ENCODE results near the gene ATP10A. TPM values are rescaled to one million over a fixed set of nuclear protein-coding genes. Genes with fewer than 3 reads are reported as not detected.

ATP10A gene
- total RNA-seq, 1 experiment from 2014 or later, result 3.0 TPM

DNA sequence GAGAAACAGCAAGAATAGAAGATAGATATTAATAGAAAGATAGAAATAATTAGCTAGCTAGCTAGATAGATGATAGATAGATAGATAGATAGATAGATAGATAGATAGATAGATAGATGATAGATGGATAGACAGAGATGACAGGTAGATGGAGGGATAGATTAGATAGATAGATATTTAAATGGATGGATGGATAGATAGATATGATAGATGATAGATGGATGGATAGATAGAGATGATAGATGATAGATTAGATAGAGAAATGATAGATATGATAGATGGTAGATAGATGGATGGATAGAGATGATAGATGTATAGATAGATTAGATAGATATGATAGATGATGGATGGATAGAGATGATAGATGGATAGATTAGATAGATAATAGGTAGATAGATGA lies 8.3 kb upstream of the ATP10A start:
- Mint-ChIP-seq H3K27me3 (ENCODE audit: unreplicated experiment) (no peaks in the 10 kb centered on the region), H3K36me3 (ENCODE audit: insufficient read depth, unreplicated experiment) (no peaks in the 10 kb centered on the region), H3K9me3 (ENCODE audit: low read depth, unreplicated experiment) (no peaks in the 10 kb centered on the region), H3K4me3 (ENCODE audit: low read depth, unreplicated experiment) (no peak overlapping the region), H3K4me1 (ENCODE audit: low read depth, unreplicated experiment) (no peaks in the 10 kb centered on the region), H3K27ac (ENCODE audit: unreplicated experiment) (no peak overlapping the region)
- DNase-seq, result no peak
- BruUV-seq (replicated peaks), result no TSS peak
- intact Hi-C loops (cut with micrococcal nuclease; ENCODE audit: unreplicated experiment), result no loop called here
- TF ChIP-seq, protein P1, sequence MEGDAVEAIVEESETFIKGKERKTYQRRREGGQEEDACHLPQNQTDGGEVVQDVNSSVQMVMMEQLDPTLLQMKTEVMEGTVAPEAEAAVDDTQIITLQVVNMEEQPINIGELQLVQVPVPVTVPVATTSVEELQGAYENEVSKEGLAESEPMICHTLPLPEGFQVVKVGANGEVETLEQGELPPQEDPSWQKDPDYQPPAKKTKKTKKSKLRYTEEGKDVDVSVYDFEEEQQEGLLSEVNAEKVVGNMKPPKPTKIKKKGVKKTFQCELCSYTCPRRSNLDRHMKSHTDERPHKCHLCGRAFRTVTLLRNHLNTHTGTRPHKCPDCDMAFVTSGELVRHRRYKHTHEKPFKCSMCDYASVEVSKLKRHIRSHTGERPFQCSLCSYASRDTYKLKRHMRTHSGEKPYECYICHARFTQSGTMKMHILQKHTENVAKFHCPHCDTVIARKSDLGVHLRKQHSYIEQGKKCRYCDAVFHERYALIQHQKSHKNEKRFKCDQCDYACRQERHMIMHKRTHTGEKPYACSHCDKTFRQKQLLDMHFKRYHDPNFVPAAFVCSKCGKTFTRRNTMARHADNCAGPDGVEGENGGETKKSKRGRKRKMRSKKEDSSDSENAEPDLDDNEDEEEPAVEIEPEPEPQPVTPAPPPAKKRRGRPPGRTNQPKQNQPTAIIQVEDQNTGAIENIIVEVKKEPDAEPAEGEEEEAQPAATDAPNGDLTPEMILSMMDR (IDR thresholded peaks at IDR 0.05; ENCODE audit: unreplicated experiment), result no peak
- CTCF ChIA-PET, result no interaction called here

DNA sequence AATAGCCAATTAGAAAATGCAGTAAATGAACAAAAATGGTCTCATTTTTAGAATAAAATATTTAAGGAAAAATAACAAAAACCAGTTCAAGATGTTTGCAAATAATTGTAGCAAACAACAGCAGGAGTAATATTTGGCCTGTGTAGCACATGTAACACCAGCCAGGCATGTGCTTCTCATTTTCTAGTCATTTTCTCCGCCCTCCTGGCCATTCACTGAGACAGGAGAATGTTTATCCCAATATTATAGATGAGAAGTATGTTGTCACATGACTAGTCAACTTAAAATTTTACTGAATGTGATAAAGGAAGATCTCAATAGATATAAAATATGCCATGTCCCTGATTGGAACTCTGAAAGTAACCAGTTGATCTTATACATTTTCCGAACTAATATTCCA lies 7.8 kb upstream of the ATP10A start:
- Mint-ChIP-seq H3K4me3 (ENCODE audit: low read depth, unreplicated experiment) (no peak overlapping the region), H3K27me3 (ENCODE audit: unreplicated experiment) (no peaks in the 10 kb centered on the region), H3K27ac (ENCODE audit: unreplicated experiment) (no peak overlapping the region), H3K36me3 (ENCODE audit: insufficient read depth, unreplicated experiment) (no peaks in the 10 kb centered on the region), H3K4me1 (ENCODE audit: low read depth, unreplicated experiment) (no peaks in the 10 kb centered on the region), H3K9me3 (ENCODE audit: low read depth, unreplicated experiment) (no peaks in the 10 kb centered on the region)
- DNase-seq, result no peak
- intact Hi-C loops (cut with micrococcal nuclease; ENCODE audit: unreplicated experiment), result no loop called here
- TF ChIP-seq, protein P1 (IDR thresholded peaks at IDR 0.05; ENCODE audit: unreplicated experiment), result no peak
- CTCF ChIA-PET, result no interaction called here
- BruUV-seq (replicated peaks), result no TSS peak

DNA sequence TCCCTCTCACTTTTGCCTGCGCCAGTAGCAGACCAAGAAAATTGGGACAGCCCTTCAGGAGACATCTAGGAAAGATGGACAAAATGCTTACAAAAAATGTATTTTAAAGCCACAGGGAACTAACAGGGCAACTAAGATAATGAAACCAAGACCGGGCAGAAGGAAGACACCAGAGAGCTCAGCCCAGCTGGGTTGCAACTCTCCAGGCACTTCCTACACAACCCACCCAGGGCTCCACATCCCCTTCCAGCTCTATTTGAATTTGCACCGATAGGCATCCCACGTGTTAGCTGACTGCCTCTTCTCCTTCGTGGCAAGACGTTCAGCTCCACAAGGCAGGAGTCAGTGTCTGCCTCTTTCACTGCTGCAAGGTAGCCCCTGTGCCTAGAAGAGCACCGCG lies 6.6 kb upstream of the ATP10A start:
- CTCF ChIA-PET, result no interaction called here
- TF ChIP-seq, protein P1 (IDR thresholded peaks at IDR 0.05; ENCODE audit: unreplicated experiment), result no peak
- intact Hi-C loops (cut with micrococcal nuclease; ENCODE audit: unreplicated experiment), result no loop called here
- Mint-ChIP-seq H3K4me3 (ENCODE audit: low read depth, unreplicated experiment) (no peak overlapping the region), H3K4me1 (ENCODE audit: low read depth, unreplicated experiment) (no peaks in the 10 kb centered on the region), H3K27ac (ENCODE audit: unreplicated experiment) (no peak overlapping the region), H3K9me3 (ENCODE audit: low read depth, unreplicated experiment) (no peaks in the 10 kb centered on the region), H3K27me3 (ENCODE audit: unreplicated experiment) (no peaks in the 10 kb centered on the region), H3K36me3 (ENCODE audit: insufficient read depth, unreplicated experiment) (no peaks in the 10 kb centered on the region)
- no peak for DNase-seq
- no TSS peak for BruUV-seq (replicated peaks)

DNA sequence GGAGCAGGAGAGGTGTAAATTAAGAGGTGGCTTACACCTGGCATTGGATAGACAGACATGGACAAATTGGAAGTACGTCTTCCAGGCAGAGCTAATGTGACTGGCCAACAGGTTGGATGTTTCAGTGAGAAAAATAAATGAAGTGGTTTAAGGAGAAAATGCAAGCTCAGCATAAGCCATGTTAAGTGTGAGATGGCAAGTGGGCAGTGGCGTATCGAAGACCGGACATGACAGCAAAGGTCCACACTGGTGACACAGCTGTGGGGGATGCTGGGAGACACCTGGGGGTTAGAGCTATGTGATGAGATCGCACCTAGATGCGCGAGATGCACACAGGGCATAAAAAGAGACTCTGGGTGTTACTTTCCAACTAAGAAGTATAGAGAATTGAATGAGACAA lies 3.7 kb upstream of the ATP10A start:
- Mint-ChIP-seq H3K9me3 (ENCODE audit: low read depth, unreplicated experiment) (no peaks in the 10 kb centered on the region), H3K27ac (ENCODE audit: unreplicated experiment) (no peak overlapping the region), H3K27me3 (ENCODE audit: unreplicated experiment) (no peaks in the 10 kb centered on the region), H3K4me1 (ENCODE audit: low read depth, unreplicated experiment) (no peaks in the 10 kb centered on the region), H3K4me3 (ENCODE audit: low read depth, unreplicated experiment) (no peak overlapping the region), H3K36me3 (ENCODE audit: insufficient read depth, unreplicated experiment) (no peaks in the 10 kb centered on the region)
- BruUV-seq (replicated peaks), result no TSS peak
- TF ChIP-seq, protein P1 (IDR thresholded peaks at IDR 0.05; ENCODE audit: unreplicated experiment), result no peak
- intact Hi-C loops (cut with micrococcal nuclease; ENCODE audit: unreplicated experiment), result no loop called here
- CTCF ChIA-PET, result no interaction called here
- DNase-seq, result no peak

DNA sequence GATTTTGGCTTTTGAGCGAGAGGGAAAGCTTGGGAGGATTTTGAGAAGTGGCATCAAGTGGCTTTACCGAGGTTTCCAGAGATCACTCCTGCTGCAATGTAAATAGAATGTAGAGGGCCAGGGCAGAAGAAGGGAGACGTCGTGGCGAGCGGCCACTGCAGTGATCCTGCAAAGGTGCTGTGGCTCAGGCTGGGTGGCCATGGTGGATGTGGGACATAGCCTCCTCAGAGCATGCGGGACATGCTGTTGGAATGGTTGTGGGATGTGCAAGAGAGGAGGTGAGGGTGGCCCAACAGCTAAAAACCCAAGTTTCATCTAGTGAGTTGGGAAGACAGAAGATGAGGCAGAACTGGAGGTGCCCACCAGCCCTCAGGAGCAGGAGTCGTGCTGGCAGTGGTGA lies 3.1 kb upstream of the ATP10A start:
- H3K27ac Mint-ChIP-seq (ENCODE audit: unreplicated experiment), result no peak overlapping the region
- CTCF ChIA-PET, result no interaction called here

More for the DNA sequence above, 3.1 kb upstream of the ATP10A start:
- TF ChIP-seq, protein P1 (IDR thresholded peaks at IDR 0.05; ENCODE audit: unreplicated experiment), result no peak
- Mint-ChIP-seq H3K9me3 (ENCODE audit: low read depth, unreplicated experiment) (no peaks in the 10 kb centered on the region), H3K4me3 (ENCODE audit: low read depth, unreplicated experiment) (no peak overlapping the region), H3K27me3 (ENCODE audit: unreplicated experiment) (no peaks in the 10 kb centered on the region), H3K36me3 (ENCODE audit: insufficient read depth, unreplicated experiment) (no peaks in the 10 kb centered on the region), H3K4me1 (ENCODE audit: low read depth, unreplicated experiment) (no peaks in the 10 kb centered on the region)
- no peak for DNase-seq
- intact Hi-C loops (cut with micrococcal nuclease; ENCODE audit: unreplicated experiment), result no loop called here
- BruUV-seq (replicated peaks), result no TSS peak

Measured in Calu3 (cell line).